Endothelial cell of umbilical vein (primary cell): ENCODE results near the gene GYPC.

ENCODE experiments used
- CTCF ChIP-seq, 2 donors: IDR thresholded peaks; 1 replicate in 1 of 2; 2 replicates in 1 of 2; pipeline ENCODE4 v1.5.1; 2011; ENCODE audit warnings: low read length in 2 of 2, mild to moderate bottlenecking in 2 of 2, moderate library complexity in 2 of 2, control low read depth in 1 of 2, inconsistent platforms in 1 of 2, low read depth in 1 of 2; ENCODE audit not compliant: insufficient read depth in 1 of 2; ENCODE audit errors: extremely low read depth in 1 of 2
- EZH2 ChIP-seq: IDR thresholded peaks from 2 replicates; pipeline ENCODE4 v1.6.1; 2012; ENCODE audit warnings: borderline replicate concordance, low read depth, mild to moderate bottlenecking, moderate library complexity, low read length, inconsistent platforms; ENCODE audit not compliant: severe bottlenecking
- POLR2A ChIP-seq: IDR thresholded peaks from 2 replicates; pipeline ENCODE4 v1.6.1; 2012; ENCODE audit warnings: low read depth, mild to moderate bottlenecking, control low read depth, low read length

- TF ChIP-seq CTCF (IDR thresholded peaks at IDR 0.05; ENCODE audit: extremely low read depth in 1 of 2, insufficient read depth in 1 of 2, low read depth in 1 of 2, low read length in 2 of 2) (no peak), EZH2 (no peak), POLR2A (no peak)
Measured at GRCh38 chr2:126675637-126676036, 19.7 kb downstream of the GYPC start.
